GM19328 (cell line): Measurements from ENCODE around the gene PLXNA4.

Source experiments
- ATAC-seq: cut with Tn5 transposase; IDR thresholded peaks from one replicate; pipeline ENCODE4 v1.9.1; 2021; ENCODE audit warnings: mild to moderate bottlenecking, moderate library complexity; ENCODE audit not compliant: unreplicated experiment

The PLXNA4 gene

DNA sequence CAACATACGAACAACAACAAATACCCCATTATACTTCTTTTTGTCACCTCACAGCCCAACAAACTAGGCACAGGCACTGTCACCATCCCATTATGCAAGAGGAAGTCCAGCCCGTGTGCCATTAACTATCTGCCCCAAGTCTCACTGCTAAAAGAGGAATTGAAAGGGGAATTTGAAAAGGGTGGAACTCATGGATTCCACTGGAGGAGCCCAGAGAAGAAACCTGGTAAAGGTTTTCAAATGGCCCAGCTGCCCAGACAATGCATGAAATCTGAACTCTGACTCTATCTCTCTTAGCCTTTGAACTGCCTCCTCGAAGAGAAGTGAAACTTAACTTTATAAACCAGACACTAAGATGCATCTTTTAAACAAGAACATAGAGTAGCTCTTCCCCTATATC is 130.0 kb downstream of the PLXNA4 start:
- ATAC-seq: no peak

DNA sequence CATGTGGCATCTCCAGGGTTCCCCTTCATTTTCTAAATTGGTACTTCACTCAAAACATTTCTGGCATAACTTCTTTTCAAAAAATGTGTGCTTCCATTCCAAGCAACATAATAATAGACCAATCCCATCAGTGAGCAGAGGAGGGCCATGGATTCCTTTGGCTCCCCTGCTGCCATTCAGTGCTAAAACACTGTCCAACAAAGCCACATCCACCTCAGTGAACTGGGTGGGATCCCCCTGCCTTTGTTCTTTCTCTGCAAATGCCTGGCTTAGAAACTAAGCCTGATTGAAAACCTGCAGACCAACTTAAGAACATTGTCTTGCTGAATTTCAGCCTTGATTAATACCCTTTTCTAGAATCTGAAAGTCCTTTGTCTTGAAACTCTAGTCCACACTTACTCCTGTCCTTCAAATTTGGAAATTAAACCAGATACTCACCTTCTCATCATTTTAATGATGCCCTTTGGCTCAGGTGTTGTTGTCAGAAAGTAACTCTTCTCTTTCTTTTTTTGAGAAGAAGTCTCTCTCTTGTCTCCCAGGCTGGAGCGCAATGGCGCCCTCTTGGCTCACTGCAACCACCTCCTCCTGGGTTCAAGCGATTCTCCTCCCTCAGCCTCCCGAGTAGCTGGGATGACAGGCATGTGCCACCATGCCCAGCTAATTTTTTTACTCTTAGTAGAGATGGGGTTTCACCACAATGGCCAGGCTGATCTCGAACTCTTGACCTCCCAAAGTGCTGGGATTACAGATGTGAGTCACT is 132.3 kb downstream of the PLXNA4 start:
- no peak for ATAC-seq

DNA sequence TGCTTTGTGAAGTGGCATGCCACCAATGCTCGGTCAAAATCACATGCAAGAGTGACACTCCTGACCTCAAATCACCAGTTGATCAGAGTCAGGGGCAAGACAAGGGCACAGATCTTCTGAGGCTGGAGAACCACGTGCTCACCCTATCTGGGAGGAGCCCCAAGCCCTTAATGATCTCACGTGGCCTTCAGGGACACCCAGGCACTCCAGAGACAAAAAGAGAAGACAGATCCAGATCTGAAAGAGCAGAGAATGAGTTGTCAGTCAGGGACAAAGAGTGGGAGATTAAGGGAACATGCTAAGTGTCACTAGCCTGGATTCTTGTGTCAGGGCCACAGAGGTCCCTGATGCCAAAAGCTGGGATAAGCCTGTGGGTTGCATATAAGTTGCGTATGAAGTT is 134.3 kb downstream of the PLXNA4 start:
- ATAC-seq: no peak

DNA sequence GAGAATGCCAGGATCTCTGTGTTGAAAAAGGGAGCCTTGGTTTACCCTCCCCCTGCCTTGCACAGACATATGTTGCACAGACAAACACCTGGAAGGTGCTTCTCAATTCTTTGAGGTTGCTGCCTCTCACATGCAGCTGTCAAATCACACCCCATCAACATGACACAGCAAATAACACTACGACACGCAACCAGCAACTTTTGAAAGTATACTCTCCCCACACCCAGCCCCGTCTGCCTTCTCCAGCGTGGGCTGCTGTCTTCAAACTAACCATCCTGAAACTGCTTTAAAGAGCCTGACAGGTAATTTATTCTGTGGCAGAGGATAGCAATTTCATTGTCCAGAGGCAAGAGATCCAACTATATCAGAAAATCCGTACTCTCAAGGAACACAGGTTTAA is 136.1 kb downstream of the PLXNA4 start:
- no peak for ATAC-seq

DNA sequence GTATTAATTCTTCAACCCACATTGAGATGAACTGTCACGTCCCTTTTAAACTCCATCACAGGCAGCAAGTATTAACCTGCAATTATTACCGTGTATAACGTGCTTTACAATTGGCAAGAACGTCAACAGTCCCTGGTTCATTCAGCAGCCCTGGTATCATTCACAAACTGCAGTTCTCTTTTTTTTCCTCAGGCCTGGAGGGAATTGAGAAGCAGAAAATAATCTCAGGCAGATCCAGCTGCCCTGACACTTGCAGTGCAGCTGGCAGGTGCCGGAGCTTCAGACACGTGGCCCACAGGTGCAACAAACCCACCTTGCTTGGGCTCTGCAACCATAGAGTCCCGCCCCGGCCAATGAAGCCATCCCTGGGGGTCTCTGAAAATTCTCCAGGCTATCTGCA is 137.3 kb downstream of the PLXNA4 start:
- ATAC-seq: no peak

DNA sequence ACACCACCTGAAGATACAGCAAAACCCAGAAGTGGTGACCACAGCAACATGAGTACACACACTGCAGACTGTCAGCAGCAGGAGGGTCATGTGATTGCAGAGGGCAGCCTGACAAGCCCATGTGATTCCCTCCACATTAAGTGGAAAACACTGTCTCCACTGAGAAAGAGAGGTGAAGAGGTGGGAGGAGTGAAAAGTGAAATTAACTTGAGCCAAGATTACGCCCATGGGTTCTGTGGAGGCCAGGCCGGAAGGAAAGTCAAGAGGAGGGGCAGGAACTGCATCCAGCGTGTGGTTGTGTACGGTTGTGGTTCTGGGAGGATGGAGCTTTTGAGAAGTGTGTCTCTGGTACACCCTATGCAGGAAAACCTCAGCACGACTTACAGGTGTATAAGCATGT is 138.5 kb downstream of the PLXNA4 start:
- ATAC-seq: no peak

DNA sequence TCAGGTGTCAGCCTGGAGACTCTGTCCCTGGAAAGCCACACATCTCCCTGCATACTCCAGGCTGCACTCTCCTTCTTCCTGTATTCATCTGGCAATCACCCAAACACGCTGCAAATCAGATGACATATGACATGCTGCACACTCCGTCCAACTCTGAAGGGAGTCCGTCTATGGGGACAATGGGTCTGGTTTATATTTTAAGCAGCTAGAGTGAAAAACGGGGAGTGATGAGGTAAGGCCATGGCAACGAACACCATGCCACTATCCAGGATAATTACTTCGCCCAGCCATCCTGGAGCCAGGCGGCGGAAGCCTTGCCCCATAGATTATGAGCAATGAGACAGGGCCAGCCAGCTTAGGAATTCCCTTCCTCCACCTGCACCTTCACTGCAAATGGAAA is 140.1 kb downstream of the PLXNA4 start:
- ATAC-seq: no peak

DNA sequence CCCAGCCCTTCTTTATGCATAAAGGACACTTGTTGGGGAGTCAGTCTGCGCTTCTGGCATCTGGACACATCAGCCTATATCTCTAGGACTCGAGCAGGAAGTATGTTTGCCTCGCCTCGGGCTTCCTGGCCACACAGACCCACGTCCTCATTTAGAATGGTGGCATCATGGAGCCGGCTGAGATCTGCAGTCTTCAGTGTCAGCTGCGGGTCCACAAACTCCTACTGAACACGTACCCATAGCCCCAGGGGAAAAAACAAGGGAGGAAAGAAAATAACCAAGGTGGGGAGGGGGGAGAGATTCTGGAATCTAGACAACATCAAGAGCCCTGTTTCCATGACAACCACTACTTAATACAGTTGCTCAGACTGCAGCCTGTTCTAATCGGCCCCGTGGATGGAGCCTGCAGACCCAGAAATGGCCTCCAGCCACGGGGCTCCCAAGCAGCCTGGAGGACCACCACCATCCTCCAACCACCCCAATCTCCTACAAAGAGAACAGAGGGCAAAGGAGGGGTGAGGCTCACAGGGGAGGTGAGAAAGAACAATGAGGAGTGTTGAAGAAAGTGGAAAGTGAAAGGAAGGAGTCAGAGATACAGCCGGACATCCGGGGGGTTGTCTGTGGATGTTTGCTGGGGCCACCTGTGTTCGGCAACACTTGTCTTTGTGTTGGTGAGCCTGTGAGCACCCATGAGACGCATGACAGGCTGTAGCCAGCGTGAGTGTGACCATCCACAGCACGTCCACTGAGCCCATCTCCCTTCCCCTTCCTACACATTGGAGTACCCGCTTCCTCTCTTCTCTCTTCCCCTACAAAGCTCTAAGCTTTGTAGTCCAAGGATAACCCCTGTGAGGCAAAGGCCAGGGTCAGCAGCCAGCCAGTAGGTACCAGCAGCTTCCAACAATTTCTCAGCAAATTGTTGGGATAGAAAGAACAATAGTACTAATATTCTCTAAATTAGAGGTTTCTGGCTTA is 141.0 kb downstream of the PLXNA4 start:
- no peak for ATAC-seq

DNA sequence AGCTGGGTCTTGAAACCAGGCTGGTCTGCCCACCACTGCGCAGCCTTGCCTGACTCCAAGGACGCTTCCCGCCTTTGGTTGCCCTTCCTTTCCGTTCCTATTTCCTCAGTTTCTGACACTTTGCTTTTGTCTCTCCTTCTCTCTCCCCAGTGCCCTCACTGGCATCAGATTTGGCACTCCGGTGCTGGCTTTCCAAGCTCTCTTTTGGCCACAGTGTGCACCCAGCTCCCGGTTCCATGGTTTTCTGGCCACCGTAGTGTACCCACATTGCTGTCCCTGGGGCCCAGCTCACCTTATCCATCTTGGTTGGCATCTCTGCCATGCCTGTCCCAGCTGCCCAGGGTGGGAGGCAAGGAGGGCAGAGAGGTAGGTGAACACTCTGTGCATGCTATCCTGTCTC is 142.2 kb downstream of the PLXNA4 start:
- no peak for ATAC-seq

DNA sequence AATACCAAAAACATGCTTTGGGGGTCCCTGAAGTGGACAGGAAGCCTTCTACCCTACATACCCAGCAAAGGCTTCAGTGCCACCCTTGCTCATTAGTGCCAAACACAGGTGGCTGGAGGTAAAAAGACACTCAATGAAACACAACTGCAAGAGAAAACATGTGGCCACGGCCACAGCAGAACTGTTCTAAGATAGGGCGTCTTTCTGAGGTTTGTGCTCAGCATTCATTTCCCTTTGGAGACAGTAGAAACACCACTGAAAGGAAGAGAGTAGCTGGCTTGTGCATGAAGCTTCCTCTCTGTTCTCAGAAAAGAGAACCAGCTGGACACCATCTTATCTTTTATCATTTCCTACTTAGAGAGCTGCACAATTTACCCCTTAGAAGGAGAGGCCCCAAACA is 143.0 kb downstream of the PLXNA4 start:
- ATAC-seq: no peak

DNA sequence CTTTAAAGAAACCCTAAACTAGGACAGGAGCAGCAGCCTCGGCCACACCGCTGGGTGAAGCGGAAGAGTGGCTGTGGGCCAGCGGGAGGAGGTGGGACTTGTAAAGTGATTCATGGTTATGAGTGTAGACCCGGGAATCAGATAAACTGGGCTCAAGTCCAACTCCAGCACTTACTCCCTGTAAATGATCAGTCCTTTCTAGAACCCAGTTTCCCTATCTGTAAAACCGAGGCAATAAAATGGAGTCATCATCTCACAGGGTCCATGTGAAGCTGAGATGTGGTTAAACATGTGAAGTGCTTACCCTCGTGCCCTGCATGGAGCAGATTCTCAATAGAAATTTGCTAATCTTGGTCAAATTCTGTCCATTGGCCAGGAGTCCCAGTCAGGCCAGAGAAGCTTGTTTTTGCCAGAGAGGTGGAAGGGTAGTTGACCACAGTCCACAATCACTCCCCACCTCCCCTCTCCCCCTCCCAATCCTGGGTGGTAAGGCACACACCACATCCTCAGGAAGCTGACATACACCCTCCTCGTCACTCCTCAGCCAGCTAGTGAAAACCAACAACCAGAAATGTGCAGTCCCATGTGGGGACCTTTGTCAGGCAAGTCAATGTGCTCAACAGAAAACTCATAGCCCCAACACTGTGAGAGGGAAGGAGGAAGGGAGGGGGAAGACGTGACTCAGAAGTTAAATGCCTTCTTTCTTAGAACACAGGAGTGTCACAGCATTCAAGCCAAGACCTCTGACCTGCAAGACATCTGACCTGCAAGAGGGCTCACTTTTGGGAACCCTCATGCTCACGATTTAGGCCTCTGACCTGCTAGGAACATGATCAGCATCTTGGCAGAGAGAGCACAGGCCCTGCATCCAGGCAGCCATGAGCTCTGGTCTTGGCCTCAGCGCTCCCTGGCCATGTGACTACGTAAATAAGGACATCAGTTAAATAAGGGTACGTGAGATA is 145.1 kb downstream of the PLXNA4 start:
- ATAC-seq: no peak

DNA sequence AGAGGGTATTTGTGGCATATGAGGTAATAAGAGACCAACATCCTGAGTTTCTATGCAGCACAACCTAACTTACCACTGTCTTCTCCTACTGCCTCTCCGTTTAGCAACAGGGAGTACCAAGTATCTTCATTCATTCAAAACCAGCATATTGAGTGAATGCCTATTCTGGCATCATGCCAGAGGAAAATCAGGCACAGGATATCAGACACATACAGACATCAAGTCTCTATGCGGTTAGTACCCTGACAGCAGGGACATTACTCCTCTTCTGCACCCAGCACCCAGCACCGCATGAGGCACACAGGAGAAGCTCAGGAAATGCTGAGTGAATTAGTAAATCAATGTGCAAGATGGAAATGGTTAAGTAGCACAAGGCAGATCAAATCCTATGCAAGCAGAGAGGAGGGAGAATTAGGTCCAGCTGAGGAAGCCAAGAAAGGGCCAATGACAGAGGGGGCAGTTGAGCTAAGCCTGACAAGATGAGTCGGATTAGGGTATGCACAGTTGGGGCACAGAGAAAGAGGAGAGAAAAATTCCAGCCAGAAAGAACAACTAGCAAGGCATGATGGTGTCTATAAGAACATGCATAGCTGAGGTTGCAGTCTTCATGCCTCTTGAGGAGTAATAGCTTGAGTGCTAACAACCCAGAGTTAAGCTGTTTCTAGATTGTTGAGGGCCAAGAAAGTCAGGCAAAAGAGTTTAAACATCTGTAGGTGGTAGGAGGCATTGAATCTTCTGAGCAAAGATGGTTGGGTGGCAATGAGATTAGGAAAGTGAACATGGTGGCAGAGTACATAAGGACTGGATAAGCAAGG is 146.0 kb downstream of the PLXNA4 start:
- no peak for ATAC-seq

DNA sequence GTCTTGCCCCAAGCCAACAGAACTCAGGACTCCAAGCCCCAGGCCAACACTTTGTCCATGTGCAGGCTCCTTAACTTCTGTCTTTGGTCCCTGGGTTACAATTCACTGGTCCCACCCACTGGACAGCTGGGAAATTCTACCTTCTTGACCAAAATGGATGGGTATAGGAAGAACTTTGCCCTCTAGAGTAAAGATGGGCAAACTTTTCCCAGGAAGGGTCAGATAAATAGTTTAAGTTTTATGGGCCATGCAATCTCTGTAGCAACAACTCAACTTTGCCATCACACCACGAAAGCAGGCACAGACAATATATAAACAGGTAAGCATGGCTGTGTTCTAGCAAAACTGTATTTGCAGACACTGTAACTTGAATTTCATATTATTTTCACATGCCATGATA is 147.1 kb downstream of the PLXNA4 start:
- ATAC-seq: no peak

DNA sequence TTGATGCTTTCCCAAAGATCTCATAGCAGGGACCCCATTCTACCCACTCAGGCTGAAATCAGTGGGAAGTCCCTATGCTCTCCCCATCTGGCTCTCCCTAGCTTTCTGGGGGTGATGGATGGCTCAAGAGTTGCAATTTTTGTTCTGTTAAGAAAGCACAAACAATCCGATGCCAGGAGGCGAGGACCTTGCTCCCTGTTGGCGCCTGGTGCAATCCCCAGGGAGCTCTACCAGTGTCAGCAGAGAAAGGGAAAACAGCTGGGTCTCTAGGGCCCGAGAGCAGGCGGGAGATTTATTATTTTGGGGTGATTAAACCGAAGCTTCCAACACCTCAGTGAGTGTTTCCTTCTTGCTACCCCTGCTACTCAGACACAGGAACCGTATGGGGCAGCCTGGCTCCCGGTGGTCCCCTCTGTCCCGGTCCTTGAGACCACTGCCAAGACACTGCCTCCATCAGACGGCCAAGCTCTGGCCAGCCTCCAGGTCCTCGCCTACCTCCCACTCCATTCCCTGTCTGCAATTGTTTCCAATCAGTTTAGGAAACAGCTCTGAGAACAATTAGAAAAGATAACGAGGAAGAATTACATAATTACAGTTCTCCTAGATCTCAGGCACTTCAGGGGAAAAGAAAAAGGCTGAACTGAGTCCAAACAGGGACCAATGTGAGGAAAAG is 147.9 kb downstream of the PLXNA4 start:
- ATAC-seq: no peak

DNA sequence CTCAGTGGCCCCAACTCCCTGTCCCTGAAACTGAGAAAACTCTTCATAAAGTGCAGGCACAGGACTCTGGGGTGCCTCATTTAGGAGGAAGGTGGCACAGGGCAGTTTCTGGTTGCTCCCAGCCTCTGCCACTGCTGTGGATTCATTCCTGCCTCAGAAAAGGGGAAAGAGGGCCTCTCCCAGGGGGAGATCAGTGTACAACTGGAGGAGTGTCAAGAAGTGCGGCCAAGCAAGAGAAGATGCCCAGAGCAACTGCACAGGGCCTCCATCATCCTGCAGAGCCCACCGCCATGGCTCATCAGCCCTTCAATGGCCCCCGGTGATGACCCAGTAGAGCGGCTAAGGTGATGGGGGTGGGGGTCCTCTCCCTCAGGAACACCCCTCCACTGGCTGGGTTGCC is 150.3 kb downstream of the PLXNA4 start:
- no peak for ATAC-seq

DNA sequence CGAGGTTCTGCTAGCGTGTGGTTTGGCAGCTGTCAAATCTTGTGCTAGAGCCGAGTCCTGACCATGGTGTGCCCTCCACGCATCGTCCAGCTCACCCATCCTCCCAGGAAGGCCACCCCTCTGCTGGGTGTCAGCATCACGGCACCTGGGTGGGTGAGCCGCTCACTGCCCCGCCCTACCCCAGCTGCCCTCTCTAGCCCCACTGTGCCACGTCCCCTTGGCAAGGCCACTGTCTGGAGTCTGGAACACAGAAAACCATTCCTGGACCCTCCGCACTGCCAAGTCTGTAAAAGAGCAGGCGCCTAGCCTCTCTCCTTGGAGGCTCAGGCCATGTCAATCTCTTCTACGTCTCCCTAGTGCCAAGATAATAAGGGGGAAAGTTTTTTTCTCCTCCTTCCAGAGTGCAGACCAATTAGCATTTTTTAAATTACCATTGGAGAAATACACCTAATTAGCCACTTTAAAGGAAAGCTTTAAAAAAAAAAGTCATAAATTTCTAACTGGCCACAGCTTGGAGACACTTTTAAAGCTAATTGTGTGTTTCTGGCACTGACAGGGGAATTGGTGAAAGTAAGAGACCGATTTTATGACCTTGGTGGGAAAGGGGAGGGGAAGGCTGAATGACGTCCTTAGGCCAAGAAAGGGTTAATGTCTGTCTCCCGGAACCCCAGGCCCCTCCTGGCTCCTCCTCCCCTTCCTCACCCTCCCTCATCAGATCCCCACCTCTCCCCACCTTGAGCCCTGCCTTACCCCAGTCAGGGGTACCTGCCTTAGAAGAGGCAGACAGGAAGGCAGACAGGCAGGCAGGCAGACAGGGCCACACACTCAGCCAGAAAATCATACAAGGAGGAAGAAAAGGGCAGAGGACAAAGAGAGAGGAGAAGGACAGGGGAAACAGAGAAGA is 151.2 kb downstream of the PLXNA4 start:
- no peak for ATAC-seq

DNA sequence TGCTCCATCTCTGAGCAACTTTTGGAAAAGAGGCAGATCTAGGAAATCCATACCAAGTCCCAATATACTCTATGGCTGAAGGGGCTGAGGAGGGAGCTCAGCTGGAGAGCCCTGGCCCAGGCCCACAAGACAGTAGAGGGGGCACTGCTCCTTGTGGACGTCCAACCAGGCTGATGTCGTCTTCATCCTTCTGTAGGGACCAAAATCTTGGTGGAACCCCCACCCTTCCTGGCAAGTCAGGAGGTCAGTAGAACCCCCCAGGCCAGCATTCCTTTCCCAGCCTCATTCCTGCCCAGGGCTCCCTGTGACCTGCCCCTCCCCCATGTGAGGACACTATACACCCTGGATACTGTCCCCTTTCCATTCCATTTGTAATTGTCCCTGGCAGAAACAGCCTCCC is 152.0 kb downstream of the PLXNA4 start:
- ATAC-seq: no peak

DNA sequence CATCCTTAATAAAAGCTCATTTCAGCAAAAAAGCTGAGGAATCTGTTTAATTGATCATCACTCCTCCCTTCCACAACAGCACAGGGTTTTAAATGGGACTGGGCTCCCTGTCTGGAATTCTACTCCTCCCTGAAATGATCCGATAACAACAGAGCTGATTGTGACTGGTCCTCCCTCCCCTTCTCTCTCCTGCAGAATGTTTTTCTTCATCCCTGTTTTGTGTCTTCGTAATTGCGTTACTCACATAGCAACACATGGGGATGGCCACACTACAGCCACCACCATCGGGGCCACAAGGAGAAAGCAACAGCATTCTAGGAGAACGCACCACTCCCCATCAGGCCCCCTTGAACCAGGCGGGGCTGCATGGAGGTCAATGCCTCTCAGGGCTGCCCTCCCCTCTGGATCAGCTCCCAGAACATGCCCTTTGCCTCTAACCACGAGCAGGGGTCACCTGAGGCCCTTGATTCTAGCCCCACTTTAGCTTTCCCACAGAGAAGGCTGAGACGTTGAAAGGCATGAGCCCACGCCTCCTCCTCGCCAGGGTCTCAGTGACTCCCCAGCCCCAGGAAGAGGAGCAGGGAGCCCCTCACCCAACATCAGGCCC is 152.6 kb downstream of the PLXNA4 start:
- ATAC-seq: no peak
